ENCODE measurements around the gene PHKA2.

Gene PHKA2

GRCh38 chrX:18970465-18970864 lies 13.4 kb downstream of the PHKA2 start:
- no peak for DNase-seq

- DNase-seq, result no peak
Observed at GRCh38 chrX:18966624-18967023, 17.3 kb downstream of the PHKA2 start.

DNA sequence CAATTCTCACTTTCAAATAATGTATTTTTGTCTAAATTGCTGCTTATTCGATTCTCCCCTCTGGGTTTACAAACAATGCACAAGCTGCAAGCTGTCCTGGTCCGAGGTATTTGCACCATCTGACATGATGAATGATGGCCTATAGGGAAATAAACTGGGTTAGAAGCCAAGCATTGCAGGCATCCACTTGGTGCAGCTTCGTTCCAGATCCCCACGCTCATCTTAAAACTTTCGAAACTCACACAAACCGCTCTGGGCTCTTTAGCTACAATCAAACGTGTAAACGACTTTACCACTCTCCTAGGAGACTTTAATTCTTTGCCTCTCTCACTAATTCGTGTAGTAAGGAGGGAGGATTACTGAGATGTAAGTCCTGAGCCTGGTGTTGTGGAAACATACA lies 19.0 kb downstream of the PHKA2 start:
- DNase-seq, result no peak

GRCh38 chrX:18964026-18964425 lies 19.9 kb downstream of the PHKA2 start:
- DNase-seq, result no peak

DNA sequence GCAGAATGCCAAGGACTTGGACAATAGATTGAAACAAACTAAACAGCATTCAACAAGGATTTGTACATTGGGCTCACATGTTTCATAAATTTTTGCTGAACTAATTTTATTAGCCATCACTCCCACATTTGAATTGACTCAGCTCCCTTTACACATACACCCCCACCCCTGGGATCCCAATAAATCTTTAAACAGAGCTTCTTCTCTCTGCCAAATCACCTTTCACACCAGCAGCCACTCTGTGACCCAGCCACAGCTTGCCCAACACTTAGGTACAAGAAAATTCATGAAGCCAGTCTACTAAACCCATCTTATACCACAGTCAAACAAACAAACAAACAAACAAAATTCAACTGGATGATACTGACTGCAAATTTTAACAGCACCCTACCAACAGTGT lies 21.6 kb downstream of the PHKA2 start:
- DNase-seq, result no peak

DNA sequence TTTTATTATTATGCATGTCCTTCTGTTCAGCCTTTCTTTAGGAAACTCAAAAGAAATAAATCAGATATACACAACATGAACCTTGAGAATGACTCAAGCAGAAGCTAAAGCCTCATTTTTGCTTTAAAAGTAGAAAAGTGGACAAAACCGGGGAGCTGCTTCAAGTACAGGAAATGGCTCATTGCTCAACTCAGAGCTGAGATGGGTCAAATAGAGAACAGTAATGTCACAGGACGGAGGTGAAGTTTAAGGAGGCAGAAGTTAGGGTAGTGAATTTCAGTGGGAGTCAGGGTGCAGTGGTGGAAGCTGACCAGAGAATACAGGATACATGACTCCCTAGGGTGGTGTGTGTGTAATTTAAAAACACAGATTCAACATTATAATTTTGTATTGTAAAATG lies 22.2 kb downstream of the PHKA2 start:
- DNase-seq, result no peak

DNA sequence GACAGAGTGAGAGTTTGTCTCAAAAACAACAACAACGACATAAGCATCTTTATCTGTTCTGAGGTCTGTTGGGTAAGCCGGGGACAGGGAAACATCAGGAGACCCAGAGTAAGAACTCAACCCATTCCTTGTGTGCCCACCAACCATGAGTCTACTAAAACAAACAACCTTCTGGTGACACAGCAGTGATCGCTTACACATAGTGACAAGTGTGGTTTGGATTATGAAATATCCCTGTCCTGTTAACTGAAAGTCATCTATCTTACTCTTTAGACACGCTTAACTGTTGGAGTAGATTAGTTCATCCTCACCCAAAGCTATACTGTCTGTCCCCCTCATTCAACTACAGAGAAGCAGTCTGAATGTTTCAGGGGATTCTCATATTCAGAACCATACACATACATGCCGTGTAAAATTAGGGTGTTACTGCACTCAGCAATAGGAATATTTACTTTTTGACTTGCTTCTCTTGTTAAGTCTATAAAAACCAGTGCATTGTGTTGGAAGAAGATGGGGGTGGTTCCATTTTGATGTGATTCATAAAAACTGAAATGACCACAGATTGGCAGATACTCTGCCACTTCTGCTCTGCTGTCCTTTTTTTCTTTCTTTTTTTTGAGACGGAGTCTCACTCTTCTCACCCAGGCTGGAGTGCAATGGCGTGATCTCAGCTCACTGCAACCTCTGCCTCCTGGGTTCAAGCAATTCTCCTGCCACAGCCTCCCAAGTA lies 27.4 kb downstream of the PHKA2 start:
- no peak for DNase-seq

- no peak for DNase-seq
Observed at GRCh38 chrX:18955676-18956075, 28.2 kb downstream of the PHKA2 start.

GRCh38 chrX:18951032-18951431 lies 32.9 kb downstream of the PHKA2 start:
- DNase-seq, result no peak

DNA sequence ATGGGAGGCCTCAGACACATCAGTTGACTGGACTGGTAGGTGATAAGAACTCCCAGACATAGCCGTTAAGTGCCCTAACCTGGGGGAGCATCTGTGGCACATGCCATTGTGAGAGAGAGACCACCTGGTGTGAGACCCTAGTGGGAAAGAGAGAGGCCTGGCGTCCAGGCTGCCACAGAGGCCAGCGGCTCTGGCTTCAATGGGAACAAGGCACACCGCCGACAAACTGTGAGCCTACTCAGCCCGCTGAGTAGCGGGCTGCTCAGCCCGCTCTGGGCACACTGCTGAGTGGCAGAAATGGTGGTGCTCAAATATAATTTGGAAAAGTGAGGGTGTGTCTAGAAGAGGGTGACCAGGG lies 34.0 kb downstream of the PHKA2 start:
- no peak for DNase-seq

DNA sequence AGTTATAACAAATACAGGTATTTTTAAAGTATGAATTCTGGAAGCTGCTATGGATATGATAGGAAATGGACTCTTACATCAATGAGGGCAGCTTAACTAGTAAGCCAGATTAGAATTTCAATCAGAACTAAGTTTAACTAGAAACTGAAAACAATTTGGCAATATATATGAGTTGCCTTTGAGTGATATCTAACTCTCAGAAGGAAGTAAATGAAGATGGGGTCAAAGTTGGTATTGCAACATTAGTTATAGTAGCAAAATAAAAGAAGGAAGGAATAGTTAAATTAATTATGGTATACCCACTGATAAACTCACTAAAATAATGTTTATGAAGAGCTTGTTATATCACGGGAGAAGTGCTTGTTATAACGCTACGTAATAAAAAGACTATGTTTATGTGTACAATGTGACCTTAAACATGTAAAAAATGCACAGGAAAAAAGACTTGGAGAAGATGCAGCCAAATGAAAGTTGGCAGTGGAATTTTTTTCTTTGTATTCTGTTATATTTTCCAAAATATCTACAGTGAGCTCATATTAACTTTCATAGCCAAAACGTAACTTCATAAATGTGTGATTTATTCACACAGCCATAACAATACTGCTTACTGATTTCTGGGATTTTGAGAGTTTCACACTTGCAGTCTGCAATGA lies 34.5 kb downstream of the PHKA2 start:
- no peak for DNase-seq

GRCh38 chrX:18946611-18947010 lies 37.3 kb downstream of the PHKA2 start:
- DNase-seq, result no peak

DNA sequence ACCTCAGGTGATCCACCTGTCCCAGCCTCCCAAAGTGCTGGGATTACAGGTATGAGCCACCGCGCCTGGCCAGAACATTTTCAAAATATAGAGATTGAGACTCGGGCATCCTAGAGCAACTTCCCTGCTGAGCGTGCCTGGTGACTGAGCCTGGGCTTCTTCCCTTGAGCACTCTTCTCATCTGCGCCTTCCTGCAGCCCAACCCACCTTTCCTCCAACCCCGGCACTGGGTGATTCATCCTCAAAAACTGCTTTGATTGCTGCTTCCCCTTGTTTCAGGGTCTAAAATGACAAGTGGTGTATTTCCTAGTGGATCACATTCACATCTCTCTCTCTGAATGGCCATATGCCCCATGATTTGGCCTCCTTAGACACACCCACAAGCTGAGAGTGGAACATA lies 37.8 kb downstream of the PHKA2 start:
- DNase-seq, result no peak

- no peak for DNase-seq
Observed at GRCh38 chrX:18945483-18945882, 38.4 kb downstream of the PHKA2 start.

DNA sequence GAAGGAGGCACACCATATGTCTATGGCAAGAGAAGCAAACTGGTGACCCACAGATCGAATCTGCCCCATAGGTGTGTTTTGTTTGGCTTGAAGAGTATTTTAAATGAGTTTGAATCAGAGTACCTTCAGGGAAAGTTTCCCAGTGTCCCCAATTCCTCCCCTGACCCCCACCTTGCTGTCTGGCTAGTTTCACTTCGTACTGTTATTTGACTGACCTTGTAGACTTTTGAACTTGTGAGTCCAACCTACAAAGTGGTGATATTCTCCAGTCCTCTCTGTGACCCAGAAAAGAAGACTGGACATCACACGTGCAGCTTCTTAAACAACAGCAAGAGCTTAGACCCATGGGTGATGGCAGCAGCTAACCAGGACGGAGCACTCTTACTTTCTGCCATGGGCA lies 39.4 kb downstream of the PHKA2 start:
- no peak for DNase-seq

DNA sequence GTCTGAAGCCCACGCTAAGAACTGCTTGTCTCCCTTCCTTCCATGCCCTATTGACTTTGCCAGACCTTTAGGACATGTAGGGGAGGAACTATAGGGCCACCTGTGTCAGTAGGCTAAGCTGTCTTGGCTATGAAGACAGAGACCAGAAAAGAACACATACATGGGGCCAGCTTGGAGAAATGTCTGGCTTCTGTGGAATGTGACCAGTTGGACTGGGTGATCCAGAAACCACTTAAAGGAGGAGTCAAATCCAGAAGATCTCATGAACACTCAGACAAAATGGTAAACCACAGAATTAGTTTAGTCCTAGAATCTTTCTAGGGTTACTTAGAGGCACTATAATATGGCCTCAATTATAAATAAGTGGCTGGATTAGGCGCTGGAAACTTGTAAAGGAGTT lies 42.0 kb downstream of the PHKA2 start:
- no peak for DNase-seq

- DNase-seq, result peak in 2 of 3 experiments; percentile 52 to 60
Observed at GRCh38 chrX:18938710-18939109, 45.2 kb downstream of the PHKA2 start.

- no peak for DNase-seq
Observed at GRCh38 chrX:18937173-18937572, 46.7 kb downstream of the PHKA2 start.

DNA sequence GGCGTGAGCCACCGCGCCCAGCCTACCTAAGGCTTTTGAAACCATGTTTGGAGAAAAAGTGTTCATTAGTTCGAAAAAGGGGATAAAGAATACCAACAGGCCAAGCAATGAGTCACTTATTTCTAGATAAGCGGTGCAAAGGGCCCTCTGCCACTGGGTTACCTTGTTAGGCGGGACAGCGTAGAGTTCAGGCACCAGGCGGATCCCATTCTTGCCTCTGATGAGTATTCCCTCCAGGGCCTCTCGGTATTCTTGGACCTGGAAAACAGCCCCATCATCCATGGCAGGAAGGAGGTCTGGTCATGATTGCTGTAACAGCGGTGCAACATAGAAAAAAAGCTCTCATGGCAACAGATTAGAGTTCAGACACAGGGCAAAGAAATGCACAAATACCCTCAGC lies 48.0 kb downstream of the PHKA2 start:
- no peak for DNase-seq

- DNase-seq, result no peak
Observed at GRCh38 chrX:18934708-18935107, 49.2 kb downstream of the PHKA2 start.

- no peak for DNase-seq
Observed at GRCh38 chrX:18933617-18934016, 50.3 kb downstream of the PHKA2 start.

DNA sequence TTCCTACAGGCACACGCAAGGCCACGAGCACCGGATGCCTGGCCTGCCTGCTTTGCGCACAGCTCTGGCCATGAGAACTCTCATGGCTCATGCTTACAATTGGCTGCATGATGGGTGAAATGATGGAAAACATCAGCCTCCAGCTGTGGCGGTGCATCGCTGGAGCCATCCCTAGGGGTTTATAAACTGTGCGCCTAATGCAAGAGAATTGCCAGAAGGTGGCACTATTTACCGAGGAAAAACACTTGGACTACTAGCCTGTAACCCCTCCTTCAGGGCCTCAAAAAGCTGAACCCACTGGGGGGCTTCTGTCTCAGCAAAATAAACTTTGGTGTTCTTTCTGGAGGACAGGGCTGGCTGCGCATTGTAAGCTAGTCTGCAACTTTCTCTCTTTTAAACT lies 51.9 kb downstream of the PHKA2 start:
- peak in 2 of 3 experiments; percentile 6 to 24 for DNase-seq

- no peak for DNase-seq
Observed at GRCh38 chrX:18929775-18930174, 54.1 kb downstream of the PHKA2 start.

GRCh38 chrX:18927558-18927957 lies 56.4 kb downstream of the PHKA2 start:
- peak; percentile 72 to 98 (median 84) for DNase-seq

- DNase-seq, result no peak
Observed at GRCh38 chrX:18924507-18925088, 59.3 kb downstream of the PHKA2 start.

Measured in NCI-H1417 (cell line).